GM12872 (cell line): ENCODE data around the gene AIF1.

Source experiments
- TF ChIP-seq, protein P1 (sequence below): IDR thresholded peaks from 3 replicates; pipeline ENCODE4 v1.5.1; 2011; ENCODE audit warnings: low read depth, mild to moderate bottlenecking, low read length, moderate library complexity; ENCODE audit not compliant: insufficient read depth

The AIF1 gene

DNA sequence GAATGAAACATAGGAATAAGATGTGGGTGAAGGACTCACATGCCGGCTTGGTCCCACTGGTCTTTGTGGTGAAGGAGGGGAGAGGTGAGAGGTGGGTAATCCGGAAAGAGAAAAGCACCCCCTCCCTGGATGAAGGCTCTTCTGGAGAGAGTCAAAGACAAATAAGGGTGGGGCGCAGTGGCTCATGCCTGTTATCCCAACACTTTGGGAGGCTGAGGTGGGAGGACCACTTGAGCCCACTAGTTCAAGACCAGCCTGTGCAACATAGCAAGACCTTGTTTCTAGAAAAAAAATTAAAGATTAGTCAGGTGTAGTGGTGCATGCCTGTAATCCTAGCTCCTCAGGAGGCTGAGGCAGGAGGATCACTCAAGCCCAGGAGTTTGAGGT lies 35.9 kb upstream of the AIF1 start:
- TF ChIP-seq, protein P1, sequence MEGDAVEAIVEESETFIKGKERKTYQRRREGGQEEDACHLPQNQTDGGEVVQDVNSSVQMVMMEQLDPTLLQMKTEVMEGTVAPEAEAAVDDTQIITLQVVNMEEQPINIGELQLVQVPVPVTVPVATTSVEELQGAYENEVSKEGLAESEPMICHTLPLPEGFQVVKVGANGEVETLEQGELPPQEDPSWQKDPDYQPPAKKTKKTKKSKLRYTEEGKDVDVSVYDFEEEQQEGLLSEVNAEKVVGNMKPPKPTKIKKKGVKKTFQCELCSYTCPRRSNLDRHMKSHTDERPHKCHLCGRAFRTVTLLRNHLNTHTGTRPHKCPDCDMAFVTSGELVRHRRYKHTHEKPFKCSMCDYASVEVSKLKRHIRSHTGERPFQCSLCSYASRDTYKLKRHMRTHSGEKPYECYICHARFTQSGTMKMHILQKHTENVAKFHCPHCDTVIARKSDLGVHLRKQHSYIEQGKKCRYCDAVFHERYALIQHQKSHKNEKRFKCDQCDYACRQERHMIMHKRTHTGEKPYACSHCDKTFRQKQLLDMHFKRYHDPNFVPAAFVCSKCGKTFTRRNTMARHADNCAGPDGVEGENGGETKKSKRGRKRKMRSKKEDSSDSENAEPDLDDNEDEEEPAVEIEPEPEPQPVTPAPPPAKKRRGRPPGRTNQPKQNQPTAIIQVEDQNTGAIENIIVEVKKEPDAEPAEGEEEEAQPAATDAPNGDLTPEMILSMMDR, result no peak

DNA sequence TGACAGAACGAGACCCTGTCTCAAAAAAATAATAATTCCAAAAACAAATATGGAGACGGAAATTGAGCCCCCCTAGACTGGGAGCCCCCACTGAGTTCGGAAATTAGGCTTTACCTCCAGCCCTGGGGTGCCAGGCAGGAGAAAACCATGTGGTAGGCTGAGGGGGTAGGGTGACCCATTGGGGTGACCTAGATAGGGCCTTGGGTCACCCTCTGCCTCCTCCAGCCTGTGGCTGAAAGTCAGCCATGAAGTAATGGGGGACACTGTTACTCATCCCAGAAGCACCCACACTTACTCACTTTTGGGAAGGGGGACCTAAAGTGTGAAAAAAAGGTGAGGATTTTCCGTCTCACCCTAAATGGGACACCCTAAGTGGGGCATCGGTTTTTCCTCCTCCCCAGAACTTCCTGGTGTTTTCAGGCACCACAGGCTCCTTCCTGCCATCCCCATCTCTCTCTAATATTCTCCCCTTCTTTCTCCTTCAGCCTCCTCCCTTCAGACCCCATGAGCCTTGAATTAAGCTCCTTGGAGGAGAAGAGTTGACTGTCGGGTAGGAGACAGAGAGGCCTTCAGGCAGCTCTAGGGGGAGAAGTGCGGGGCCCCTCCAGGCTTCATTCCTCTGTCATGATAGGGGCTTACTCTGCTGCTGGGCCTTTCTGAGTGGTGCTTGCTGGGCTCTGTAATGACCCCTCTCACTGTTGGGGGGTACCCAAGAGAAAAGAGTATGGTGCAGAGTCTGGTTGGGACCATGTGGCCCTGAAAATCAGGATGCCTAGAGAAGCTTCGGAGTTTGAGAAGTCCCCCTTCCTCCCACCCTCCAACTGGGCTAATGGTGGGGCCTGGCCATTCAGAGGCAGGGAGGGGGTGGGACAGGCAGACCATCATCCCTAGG lies 35.2 kb upstream of the AIF1 start:
- TF ChIP-seq, protein P1, result no peak

DNA sequence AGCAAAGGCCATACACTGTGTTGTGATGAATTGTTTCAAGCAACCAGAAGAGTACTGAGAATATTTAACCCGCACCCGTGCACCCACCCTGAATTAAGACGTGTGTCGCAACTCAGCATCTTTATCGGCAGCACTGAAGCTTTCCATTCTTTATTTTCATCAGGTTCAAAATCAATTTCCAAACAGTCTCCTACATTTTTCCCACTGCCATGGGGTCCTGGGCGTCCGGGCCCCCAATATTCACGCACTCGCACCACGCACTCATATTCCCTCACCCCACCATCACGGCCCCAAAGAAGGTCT lies 34.6 kb upstream of the AIF1 start:
- TF ChIP-seq, protein P1, result no peak

DNA sequence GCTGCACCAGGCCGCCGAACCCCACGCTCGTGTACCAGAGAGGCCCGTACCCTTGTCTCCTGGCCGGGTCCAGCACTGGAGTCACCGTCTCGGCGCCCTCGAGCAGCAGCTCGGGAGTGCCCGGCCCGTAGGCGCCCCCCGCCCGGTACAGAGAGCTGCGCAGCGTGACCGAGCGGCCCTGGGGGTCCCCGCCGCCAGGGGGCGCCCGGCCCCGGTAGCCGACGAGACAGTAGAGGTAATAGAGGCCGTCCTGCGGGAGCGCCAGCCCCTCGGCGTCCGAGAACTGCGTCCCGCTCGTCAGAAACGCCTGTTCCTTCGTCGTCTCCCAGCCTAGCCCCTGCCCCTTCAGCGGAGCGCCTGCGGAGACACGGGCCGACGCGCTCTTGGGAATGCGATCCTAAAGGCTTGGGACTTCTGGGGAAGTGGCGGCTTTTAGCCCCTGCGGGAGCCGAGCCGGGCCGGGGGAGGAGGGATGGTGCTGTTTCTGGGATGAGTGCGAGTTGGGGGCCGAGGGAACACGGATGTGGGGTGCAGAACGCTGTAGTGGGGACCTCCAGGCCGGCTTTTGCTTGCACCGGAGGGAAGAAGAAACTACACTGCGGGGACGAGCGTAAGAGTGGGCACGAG lies 34.1 kb upstream of the AIF1 start:
- TF ChIP-seq, protein P1, result peak; percentile 93

DNA sequence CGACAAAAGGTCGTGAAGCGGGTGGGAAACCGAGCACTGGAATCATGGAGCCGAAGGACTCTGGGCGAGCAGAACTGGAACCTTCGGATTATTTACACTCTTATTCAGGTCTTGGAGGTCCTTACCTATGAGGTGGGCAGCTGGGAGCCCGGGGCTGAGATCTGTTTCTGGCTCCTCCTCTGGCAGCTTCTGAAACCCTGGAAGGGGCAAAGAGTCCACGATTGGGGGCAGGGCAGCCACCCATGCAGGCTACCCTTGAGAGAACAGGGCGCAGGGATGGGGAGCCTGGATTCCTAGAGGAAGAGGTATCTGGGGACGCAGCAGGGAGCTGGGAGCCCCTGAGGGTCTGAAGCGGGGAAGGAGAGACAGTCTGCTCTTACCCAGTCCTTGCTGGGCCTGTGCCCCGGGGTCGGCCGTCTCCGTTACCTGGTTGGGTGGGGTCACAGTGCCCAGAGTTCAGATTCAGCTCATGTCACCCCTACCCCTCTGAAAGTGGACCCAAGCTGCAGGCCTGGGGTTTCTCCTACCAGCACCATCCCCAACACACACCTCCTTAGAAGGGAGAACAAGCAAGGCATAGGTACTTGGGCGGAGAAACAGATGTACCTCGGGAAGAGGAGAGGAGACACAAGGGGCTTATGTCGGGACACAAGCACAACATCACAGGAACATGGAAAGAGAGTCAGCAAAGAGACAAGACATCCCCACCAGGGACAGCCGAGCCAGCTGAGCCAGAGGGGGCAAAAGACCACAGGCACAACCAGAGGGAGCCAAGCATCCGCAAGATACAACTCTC lies 33.4 kb upstream of the AIF1 start:
- TF ChIP-seq, protein P1, result no peak

DNA sequence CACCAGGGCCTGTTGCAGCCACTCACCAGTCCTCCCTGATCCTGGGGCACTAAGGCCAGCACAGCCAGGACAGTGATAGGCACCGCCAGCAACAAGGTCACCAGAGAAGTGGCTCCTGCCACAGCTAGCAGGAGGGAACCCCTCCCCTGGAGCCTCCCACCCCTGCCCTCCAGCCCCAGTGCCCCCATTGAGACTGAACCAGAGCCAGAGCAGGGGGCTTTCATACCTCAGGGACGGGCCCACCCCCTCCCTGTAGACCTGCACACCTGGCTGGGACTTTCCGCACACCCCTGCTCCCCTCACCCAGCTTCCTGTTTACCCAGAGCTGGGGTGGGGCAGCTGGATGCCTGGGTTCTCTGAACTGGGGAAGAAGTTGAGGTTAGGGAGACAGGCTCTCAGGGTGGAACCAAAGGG lies 32.8 kb upstream of the AIF1 start, which contains the start of gene LTB:
LTB (minus strand) TSS at position 195 of the 414 bp plus-strand sequence; CDS start at position 188, 7 bp downstream.
- TF ChIP-seq, protein P1, result 0 out of 3 replicates have a peak, but pooled peaks have one; percentile 3

DNA sequence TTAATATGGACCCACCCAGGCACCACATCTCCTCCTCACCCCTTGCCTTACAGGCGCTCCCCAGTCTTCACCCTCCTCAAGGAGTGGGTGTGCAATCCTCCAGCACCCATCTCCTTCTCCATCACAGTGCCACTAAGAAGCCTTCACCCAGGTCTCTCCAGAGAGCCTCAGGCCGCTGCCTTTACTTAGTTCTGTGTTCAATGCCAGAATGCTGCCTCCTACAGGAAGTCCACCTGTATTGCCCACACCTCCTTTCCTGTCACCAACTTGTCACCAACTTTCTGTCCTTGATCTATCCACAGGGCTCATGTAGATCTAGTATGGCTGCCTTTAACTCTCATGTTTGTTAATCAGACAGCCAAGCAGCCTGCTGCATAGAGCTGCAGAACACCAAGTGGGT lies 29.5 kb upstream of the AIF1 start:
- TF ChIP-seq, protein P1, result peak; percentile 89
